GM12864 (cell line): ENCODE data around the gene MYL3.
"Not testable (repeated sequence)": the region's sequence is repeated elsewhere in the genome, so short reads cannot be mapped to it uniquely, and the experiment has no call there.

ENCODE experiments used
- DNase-seq: peaks from one replicate; pipeline ENCODE4 v3.0.0-alpha.2; 2011; ENCODE audit warnings: low read depth
- H3K4me3 ChIP-seq: 2 replicates; pipeline ENCODE4 v1.5.1; 2011; ENCODE audit warnings: mild to moderate bottlenecking, low read depth, low read length, control low read depth
- TF ChIP-seq, protein P1 (sequence below): IDR thresholded peaks from 2 replicates; pipeline ENCODE4 v1.5.1; 2011; ENCODE audit warnings: low read depth, mild to moderate bottlenecking, moderate library complexity, low read length, control low read depth, inconsistent platforms; ENCODE audit errors: missing control alignments

The MYL3 gene

DNA sequence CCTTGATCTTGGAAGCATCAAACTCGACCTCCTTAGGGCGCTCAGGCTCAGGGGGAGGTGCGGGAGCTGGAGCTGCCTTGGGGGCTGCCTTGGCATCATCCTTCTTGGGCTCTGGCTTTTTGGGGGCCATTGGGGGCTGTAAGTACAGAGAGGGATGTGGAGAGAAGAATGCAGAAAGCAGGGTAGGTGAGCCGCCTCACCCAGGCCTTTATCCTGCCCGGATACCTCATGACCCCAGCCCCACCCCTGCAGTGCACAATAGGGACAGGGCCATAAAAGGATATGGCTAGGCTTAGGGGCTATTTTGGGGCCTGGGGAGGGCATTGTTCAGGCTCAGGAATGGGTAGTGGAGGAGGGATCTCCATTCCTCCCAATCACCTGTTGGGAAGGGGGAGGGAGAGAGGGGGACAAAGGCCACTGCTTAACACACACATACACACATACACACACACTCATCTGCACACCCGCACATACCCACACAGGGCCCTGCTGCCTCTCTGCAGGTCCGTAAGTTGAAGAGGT, at the start of gene MYL3:
MYL3 (minus strand) TSS at position 184 of the 522 bp plus-strand sequence; CDS start at position 130, 54 bp downstream.
- DNase-seq, result no peak
- no peak within 1 kb of the TSS for H3K4me3 ChIP-seq
- TF ChIP-seq, protein P1, sequence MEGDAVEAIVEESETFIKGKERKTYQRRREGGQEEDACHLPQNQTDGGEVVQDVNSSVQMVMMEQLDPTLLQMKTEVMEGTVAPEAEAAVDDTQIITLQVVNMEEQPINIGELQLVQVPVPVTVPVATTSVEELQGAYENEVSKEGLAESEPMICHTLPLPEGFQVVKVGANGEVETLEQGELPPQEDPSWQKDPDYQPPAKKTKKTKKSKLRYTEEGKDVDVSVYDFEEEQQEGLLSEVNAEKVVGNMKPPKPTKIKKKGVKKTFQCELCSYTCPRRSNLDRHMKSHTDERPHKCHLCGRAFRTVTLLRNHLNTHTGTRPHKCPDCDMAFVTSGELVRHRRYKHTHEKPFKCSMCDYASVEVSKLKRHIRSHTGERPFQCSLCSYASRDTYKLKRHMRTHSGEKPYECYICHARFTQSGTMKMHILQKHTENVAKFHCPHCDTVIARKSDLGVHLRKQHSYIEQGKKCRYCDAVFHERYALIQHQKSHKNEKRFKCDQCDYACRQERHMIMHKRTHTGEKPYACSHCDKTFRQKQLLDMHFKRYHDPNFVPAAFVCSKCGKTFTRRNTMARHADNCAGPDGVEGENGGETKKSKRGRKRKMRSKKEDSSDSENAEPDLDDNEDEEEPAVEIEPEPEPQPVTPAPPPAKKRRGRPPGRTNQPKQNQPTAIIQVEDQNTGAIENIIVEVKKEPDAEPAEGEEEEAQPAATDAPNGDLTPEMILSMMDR, result no peak

DNA sequence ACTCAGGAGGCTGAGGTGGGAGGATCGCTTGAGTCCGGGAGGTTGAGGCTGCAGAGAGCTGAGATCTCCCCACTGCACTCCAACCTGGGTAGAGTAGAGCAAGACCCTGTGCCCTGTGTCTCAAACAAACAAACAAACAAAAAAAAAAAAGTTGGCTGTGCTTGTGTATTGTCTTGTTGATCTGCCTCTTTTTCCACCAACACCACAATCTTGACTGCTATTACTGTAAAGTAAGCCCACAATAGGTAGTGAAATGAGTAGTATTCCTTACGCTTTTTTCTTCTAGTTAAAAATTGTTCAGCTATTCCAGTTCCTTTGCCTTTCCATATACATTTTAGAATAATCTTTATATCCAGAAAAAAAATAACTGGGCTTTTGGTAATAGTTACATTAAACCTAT, 49.7 kb upstream of the MYL3 start:
- TF ChIP-seq, protein P1, result no peak
- no peak for DNase-seq
- H3K4me3 ChIP-seq, result no peak overlapping the region

DNA sequence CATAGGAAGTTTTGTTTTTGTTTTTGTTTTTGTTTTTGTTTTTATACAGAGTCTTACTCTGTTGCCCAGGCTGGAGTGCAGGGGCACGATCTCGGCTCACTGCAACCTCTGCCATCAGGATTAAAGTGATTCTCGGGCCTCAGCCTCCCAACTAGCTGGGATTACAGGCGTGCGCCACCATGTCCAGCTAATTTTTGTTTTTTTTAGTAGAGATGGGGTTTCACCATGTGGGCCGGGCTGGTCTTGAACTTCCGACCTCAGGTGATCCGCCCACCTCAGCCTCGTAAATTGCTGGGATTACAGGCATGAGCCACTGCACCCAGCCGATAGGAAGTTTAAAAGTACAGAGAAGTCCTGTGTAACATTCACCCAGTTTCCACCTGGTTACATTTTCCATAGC, 47.7 kb upstream of the MYL3 start:
- not testable (repeated sequence) for H3K4me3 ChIP-seq, DNase-seq

DNA sequence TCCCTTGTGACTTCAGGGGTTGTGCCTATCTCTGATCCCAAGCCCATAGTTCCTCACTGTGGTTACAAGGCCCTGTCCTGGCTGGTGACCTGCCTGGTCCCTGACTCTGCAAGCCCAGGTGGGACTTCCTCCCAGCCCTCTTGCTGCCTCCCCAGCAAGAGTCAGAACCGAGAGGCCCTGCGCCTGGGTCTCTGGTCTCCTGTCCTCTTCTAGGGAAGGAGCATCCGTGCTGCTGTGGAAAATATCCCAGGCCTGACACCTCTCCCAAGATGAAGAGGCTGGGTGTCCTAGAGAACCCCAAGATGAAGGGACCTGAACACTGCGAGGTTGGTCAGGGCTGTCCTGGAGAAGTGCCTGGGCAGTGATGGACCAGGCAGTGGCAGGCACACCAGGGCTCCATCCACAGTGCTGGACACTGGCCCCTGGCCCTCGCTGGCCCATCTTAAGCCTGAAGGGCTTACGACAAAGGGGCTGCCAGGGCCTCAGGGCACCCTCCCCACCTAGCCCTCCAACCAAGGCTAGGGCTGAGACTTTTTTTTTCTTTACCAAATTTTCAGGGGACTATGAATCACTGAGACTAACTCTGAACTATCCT, 47.0 kb upstream of the MYL3 start:
- no peak for DNase-seq
- TF ChIP-seq, protein P1, result no peak
- H3K4me3 ChIP-seq, result no peak overlapping the region

DNA sequence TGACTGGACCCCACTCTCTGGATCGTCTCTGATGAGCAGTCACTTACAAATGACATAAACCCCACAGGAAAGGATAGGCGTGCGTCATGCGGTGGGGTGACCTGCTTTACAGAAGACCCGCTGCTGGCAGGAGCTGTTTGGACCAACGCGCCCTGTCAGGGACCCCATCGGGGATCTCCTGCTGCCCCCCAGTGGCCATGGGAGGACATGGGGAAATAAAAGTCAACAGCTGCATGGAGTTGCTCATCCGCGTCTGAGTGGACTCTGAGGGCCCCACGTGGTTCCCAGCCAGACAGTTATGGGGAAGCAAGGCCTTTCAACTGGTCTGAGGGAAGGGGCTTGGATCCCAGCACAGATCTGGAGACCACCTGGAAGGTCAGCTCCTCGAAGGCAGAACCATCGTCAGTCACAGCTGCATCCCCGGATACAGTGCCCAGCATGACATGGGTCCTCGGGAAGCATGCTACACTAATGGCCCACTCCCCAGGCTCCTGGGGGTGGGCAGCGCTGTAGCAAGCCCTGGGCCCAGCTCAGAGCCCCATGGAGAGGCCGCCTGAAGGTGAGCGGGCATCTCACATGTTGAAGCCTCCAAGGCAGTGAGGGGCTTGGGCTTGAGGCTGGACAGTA, 46.4 kb upstream of the MYL3 start:
- DNase-seq, result no peak
- H3K4me3 ChIP-seq, result no peak overlapping the region
- TF ChIP-seq, protein P1, result peak; percentile 86

DNA sequence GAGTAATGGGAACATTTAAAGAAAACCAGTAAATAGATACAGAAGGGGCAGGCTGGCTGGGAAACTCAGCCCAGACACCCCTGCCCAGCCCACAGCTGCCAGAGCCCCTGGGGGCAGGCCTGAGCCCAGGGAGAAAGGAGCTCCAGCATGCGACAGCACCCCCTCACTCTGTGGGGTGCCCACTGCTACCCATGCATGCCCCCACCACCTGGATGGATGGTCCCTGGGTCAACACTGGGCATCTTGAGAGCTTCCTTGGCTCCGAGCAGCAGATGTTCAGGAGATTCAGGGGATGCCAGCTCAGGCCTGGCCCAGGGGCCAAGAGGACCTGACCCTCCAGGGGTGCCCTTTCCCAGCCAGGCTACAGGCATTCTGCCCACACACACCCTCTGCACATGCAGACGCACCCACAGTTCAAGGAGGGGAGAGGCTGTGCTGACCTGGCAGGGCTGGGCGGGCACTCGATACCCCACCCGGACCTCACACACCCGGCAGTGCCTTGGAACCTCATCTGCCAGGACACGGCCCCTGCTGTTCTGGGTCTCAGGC, 45.8 kb upstream of the MYL3 start:
- TF ChIP-seq, protein P1, result no peak

DNA sequence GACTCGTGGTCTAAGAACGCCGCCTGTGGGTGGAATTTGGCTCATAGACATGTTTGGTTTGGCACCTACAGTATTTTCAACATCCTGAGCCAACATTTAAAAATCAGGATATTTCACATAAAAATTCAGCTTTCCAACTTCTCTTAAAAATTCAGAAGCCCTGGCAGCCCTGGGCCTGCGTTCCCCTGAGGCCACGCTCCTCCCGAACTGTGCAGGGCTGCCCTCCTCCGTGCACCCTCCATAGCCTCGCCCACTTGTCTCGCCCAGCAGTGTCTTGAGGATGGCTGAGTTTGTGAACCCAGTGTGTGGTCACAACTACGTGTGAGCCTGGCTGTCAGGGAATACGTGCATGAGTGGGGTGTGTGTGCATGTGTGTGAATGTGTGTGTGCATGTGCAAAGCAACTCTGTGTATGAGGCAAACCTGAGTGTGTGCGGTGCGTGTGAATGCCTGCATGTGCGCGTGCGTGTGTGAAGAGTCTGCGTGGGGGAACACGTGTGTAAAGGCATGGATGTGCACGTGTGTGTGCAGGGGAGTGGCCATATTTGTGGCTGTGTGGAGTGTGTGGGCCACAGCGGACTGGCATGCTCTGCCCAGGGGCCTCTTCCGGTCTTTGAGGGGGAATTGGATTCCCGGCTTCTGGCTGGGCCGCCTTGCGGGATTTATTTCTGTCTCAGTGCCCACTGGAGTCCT, 45.2 kb upstream of the MYL3 start:
- H3K4me3 ChIP-seq, result no peak overlapping the region
- TF ChIP-seq, protein P1, result peak; percentile 12
- DNase-seq, result no peak

More for the DNA sequence above, 45.8 kb upstream of the MYL3 start:
- DNase-seq, result no peak
- no peak overlapping the region for H3K4me3 ChIP-seq
